HTERT RPE-1 (cell line): ENCODE measurements around the gene CEP44.
"Not testable (repeated sequence)": the region's sequence is repeated elsewhere in the genome, so short reads cannot be mapped to it uniquely, and the experiment has no call there.

ENCODE experiments used
- in situ Hi-C: fragments of 300-500 bp; cut with MboI; formaldehyde crosslinking; loops from 4 replicates; pipeline ENCODE4 v1.14.3; 2020; ENCODE audit warnings: low sequenced_read_pairs

Gene CEP44

GRCh38 chr4:174278467-174278866, 5.2 kb upstream of the CEP44 start:
- in situ Hi-C loops: no loop called here

GRCh38 chr4:174279433-174280155, 4.1 kb upstream of the CEP44 start:
- in situ Hi-C loops: no loop called here

DNA sequence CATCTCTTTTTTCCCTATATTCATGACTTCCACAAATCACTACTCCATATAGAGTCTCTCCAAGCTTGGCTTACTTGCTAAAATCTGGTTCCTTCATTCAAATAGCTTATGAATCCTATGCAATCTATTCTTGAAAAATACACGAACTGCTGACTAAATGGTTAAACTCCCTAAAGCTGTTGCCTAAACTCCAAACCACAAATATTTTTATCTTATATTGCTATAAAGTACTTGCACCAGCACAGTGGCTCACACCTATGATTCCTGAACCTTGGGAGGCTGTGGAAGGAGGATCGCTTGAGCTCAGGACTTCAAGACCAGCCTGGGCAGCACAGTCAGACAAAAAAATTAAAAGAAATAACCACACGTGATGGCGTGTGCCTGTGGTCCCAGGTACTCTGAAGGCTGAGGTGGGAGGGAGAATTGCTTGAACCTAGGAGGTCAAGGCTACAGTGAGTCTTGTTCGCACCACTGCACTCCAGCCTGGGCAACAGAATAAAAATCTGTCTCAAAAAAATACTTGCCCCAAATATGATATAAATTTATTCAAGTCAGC, 2.5 kb upstream of the CEP44 start:
- in situ Hi-C loops: no loop called here

- in situ Hi-C loops: no loop called here
Observed at GRCh38 chr4:174281901-174282300, 1.8 kb upstream of the CEP44 start.

DNA sequence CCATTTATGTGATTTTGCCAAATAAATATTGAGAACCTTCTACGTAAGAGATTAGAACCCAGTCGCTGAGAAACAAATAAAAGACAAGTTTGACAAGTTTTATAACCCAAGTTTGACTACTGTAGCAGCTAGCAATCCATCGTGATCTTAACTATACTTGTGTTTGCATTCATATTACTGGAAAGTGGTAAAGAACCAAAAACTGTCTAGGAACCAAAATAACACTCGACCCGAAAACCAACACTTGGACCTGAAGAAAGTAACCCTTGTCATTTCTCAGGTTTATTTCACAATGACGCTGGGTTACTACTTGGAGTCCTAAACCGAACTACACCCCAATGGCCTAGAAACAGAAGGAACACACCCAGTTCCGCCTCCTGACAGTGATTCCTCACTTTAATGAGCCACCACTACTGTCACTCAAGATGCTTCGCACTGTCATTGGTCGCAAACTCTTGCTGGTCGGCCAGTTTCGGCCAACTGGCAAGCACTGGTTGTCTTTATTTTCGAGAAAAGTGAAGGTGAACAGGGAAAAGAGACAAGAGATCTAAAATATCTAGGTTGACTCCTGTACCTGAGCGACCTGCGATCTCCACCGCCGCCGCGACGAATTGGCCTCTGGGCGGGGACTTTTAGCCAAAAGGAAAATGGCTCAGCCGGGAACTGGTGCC, 740 bp upstream of the CEP44 start:
- in situ Hi-C loops: no loop called here

DNA sequence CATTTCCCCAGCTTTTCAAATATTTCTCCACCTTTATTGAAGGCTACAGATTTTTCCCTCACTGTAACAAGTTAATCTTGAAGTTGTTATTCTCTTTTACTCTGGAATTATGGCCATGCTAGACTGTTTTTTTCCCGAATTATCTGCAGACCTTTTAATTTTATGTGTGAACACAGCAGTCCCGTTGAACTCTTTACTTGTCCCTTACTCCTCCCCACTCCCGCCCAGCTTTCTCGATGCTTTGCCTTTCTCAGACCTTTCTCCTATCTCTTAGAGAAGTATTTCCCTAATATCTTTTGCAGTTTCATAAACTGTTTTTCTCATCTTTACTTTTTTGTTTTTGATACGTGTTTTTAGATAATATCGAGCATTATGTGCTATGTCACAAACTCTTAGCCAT, 776 bp downstream of the CEP44 start:
- in situ Hi-C loops: no loop called here

DNA sequence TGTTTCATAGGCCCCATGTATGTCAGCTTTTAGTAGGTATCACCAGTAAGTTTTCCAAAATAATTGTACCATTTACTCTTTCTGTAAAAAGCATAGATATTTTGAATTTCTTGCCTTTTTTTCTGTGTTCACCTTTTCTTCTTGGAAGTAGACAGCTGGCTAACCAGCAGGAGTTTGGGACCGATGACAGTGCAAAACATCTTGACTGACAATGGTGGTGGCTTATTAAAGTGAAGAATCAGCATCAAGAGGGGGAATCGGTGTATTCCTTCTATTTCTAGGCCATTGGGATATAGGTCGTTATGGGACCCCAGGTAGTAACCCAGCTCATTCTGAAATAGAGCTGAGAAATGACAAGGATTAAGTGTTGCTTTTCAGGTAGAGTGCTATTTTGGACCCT, 3.2 kb downstream of the CEP44 start:
- in situ Hi-C loops: no loop called here

- in situ Hi-C loops: no loop called here
Observed at GRCh38 chr4:174292473-174292872, 8.8 kb downstream of the CEP44 start.

DNA sequence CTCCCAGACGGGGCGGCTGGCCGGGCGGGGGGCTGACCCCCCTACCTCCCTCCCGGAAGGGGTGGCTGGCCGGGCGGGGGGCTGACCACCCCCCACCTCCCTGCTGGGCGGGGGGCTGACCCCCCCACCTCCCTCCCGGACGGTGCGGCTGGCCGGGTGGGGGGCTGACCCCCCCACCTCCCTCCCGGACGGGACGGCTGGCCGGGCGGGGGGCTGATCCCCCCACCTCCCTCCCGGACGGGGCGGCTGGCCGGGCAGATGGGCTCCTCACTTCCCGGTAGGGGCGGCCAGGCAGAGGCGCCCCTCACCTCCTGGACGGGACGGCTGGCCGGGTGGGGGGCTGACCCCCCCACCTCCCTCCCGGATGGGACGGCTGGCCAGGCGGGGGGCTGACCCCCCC, 10.9 kb downstream of the CEP44 start:
- in situ Hi-C loops: not testable (repeated sequence)

DNA sequence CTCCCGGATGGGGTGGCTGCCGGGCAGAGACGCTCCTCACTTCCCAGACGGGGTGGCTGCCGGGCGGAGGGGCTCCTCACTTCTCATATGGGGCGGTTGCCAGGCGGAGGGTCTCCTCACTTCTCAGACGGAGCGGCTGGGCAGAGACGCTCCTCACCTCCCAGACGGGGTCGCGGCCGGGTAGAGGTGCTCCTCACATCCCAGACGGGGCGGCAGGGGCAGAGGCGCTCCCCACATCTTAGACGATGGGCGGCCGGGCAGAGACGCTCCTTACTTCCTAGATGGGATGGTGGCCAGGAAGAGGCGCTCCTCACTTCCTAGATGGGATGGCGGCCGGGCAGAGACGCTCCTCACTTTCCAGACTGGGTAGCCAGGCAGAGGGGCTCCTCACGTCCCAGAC, 11.4 kb downstream of the CEP44 start:
- in situ Hi-C loops: not testable (repeated sequence)

- in situ Hi-C loops: no loop called here
Observed at GRCh38 chr4:174303687-174304086, 20.0 kb downstream of the CEP44 start.

DNA sequence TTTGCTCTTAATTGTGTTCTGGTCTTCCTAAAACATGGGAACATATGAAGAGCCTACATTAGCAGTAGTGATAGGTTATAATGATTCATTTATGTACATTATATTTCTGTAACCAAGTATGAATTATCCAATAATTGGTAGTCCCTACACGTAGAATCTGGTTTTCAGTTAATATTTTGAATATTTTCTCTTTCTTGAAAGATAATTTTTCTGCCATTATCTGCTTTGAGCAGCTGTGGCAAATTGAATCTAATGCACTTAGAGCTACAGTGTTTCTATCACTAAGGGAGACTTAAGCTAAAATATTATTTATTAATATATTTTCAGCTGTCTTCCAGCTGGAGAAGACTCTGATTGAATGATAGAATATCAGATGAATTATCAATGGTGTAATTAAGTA, 21.0 kb downstream of the CEP44 start:
- in situ Hi-C loops: no loop called here

- in situ Hi-C loops: no loop called here
Observed at GRCh38 chr4:174305961-174306360, 22.2 kb downstream of the CEP44 start.

- in situ Hi-C loops: no loop called here
Observed at GRCh38 chr4:174307694-174308093, 24.0 kb downstream of the CEP44 start.

DNA sequence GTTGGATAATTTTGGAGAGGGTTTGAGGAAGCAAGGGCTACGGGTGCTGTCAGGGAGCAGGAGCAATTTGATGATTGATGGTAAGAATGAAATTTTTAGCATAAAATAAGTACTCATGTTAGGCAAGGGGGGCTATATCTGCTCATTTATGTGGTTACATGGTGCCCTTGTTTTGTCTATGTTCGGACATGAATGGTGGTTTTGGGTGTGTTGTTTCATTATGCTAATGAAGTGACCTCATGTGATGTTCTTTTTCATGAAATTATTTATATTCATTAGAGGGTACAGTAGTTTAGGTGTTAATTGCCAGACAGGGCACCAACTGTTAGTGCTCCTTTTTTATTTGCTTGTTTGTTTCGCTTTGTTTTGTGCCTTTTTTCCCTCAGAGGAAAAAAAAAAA, 29.3 kb downstream of the CEP44 start:
- in situ Hi-C loops: no loop called here

DNA sequence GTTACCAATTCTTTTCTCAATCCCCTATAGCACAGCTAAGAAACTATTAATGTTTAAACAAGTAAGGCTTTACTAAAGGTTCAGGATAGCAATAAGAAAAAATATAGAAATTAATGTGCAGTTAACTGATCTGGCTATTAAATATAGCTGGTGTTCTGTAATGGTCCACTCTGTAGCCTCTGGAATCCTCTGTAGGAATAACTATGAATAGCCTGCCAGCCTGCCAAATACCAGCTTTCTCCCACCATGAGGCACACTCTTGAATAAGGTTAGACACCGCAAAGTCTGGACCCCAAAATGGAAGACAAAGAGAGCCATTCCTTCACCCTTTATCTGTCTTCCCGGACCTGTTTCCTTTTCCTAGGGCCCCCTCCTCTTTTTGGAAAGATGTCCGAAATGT, 30.6 kb downstream of the CEP44 start:
- in situ Hi-C loops: no loop called here

GRCh38 chr4:174314770-174315169, 31.1 kb downstream of the CEP44 start:
- in situ Hi-C loops: no loop called here

GRCh38 chr4:174316546-174316945, 32.8 kb downstream of the CEP44 start:
- in situ Hi-C loops: no loop called here

DNA sequence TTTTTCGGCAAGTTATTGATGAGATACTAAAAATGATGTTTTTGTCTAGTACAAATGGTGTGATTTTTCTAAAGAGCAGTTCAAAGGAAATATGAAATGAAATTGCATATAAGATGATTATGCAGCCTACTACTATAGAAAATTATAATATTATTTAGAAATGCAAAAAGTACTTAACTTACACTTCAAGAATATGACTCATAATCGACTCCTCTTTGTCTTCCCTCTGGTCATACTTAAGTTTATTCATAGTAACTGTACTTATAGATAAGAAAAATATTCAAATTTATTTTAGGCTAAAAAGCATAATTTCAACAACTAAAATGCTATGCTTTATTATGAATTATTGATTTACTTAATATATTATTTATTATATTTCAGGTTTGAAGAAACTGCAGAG, 33.2 kb downstream of the CEP44 start:
- in situ Hi-C loops: no loop called here

- in situ Hi-C loops: no loop called here
Observed at GRCh38 chr4:174317531-174317930, 33.8 kb downstream of the CEP44 start.

DNA sequence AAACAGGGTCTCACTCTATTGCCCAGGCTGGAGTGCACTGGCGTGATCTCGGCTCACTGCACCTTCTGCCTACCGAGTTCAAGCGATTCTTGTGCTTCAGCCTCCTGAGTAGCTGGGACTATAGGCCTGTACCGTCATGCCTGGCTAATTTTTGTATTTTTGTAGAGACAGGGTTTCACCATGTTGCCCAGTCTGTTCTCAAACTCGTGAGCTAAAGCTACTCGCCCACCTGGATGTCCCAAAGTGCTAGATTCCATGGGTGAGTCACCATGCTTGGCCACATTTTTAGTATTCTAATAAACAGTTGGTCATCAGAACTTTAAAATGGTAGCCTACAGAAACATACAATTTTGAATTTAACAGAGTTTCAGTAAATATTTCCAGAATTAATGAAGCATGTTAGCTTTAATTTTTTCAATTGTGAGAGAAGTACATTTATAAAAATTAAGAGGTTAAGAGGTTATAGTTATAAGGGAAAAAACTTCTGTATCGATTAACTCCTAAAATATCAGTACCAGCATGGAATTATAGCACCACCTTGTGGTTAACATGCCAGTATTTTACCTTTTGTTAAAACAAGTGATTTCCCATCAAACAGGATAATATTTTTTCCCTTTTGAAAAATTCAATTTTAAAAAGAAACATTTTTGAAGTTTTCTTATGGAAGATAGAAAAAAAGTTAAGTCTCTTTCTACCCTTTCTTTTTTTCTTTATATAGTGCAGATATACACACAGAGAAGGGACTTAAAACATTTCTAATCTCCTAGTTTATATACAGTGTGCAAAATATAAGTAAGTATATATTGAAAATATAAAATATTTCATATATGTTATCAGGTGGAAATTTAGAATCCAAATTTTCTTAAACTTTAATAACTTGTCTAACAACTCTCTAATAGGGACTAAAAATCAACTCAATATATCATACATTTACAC, 35.4 kb downstream of the CEP44 start:
- in situ Hi-C loops: no loop called here
